Fibroblast of skin of left quadriceps (primary cell): ENCODE data around the gene SHISA9.
"Not testable (repeated sequence)": the region's sequence is repeated elsewhere in the genome, so short reads cannot be mapped to it uniquely, and the experiment has no call there.

ENCODE experiments used
- DNase-seq, 2 experiments: peaks; one replicate each; pipeline ENCODE4 v3.0.0-alpha.2; 2013; ENCODE audit warnings: low read depth in 2 of 2

SHISA9 gene

GRCh38 chr16:12901597-12902461 is at the start of gene SHISA9:
SHISA9 (plus strand) TSS chr16:12901598.
- no peak for DNase-seq

GRCh38 chr16:12853972-12854371 is 47.4 kb upstream of the SHISA9 start:
- no peak for DNase-seq

DNA sequence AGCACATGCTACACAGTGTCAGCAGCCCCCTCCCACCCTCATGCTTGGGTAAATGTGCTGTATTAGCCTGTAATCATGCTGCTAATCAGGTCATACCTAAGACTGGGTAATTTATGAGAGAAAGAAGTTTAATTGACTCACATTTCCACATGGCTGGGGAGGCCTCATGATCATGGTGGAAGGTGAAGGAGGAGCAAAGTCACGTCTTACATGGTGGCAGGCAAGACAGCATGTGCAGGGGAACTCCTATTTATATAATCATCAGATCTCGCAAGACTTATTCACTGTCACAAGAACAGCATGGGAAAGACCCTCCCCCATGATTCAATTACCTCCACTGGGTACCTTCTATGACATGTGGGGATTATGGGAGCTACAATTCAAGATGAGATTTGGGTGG is 44.0 kb upstream of the SHISA9 start:
- DNase-seq: not testable (repeated sequence)

GRCh38 chr16:12862327-12862726 is 39.1 kb upstream of the SHISA9 start:
- DNase-seq: no peak

- DNase-seq: no peak
These were observed 38.5 kb upstream of the SHISA9 start for GRCh38 chr16:12862941-12863340.

- DNase-seq: no peak
These were observed 34.3 kb upstream of the SHISA9 start for GRCh38 chr16:12866981-12867551.

DNA sequence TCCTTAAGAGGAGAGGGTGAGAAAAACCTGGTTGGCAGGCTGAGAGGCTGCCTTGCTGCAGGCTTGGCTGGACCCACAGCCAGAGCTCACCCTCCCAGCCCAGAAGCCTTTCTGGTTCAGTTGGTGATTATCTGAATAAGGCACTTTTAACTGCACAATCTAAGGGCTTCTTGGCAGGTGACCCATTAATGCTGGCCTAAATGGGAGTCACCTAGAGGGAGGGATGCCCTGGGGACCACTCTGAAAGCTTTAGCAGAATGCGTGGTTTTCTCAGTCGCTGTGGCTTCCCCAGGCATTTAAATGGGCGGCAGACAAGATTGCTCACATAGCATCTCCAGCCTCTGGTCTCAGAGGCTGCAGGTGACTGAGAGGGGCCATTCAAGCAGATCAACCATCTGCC is 33.2 kb upstream of the SHISA9 start:
- no peak for DNase-seq

DNA sequence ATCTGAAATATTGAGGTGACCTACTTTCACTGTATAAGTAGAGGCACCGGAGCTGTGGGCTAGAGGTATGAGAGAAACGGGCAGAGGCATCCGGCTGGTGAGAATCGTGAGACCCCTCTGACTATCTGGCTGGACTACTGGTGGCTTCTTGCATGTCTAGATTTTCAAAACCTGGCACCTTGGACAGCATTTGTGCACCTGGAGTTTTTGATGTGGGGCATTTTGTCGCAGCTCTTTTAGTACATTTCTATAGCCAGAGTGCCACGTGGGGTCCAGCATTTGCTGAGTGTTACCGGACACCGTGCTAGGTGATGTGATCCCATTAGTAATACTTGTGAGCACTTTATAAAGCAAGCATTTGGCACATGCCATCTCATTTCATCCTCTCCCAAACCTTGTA is 32.6 kb upstream of the SHISA9 start:
- no peak for DNase-seq

- DNase-seq: no peak
These were observed 31.5 kb upstream of the SHISA9 start for GRCh38 chr16:12869698-12870427.

GRCh38 chr16:12871784-12872183 is 29.6 kb upstream of the SHISA9 start:
- no peak for DNase-seq

DNA sequence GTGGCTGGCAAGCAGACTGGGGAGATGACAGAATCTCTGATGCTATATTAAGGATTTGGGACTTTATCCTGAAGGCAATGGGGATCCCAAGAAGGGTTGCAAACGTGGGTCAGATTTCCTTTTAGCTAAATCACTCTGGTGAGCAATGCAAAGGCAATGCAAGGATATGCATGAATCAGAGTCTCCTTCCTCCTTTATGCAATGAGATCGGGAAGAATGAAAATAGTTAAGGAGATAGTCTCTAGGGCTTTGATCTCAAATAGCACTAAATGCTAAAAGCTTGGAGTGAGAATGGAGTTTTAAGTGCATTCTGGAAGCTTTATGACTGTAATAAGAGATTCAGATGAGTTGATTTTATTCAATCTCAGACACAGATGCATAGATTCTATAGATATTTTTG is 27.2 kb upstream of the SHISA9 start:
- peak; percentile 70 to 75 for DNase-seq

DNA sequence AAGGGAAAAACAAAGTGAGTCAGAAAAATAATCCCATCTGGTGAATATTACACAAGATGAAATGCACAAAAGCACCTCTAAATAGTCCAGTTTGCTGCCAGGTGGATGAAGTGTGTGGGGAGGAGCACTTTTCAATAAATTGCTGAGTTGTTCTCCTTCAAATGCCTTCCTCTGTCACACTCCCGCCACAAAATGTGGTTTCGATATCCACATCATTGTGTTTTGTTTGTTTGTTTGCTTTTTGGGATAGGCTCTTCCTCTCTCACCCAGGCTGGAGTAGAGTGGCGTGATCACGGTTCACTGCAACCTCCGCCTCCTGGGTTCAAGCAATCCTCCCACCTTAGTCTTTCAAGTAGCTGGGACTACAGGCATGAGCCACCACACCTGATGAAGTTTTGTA is 24.6 kb upstream of the SHISA9 start:
- no peak for DNase-seq

GRCh38 chr16:12878973-12879372 is 22.4 kb upstream of the SHISA9 start:
- no peak for DNase-seq

DNA sequence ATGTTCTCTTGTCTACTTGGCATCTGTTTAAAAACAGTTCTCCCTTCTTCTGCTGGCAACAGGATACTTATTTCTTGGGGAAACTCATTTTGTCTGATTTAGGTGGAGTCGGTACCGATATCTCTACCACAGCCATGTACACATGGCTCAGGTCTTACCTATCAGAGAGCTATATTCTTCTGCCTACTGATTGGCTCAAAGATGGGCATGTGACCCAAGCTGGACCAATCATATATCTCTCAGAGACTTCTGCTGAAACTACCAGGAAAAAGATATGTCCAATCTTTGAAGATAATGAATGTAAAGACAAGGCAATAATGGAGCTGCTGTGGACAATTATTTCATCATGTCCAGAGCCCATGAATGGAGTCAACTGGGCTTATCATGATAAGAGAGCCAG is 21.6 kb upstream of the SHISA9 start:
- DNase-seq: no peak

GRCh38 chr16:12881182-12881581 is 20.2 kb upstream of the SHISA9 start:
- DNase-seq: no peak

DNA sequence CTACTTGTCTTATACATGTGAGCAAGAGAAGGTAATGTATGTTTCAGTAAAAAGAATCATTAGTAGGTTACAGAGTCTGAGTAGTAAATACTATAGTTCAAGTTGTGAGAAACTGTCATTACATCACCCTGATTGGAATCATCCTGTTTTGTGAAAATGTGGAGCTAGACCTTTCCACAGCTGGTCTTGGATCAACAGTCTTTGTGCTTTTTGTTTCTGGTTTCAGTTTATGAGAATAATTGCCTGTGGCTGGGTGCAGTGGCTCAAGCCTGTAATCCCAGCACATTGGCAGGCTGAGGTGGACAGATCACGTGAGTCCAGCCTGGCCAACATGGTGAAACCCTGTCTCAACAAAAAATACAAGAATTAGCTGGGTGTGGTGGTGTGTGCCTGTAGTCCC is 19.7 kb upstream of the SHISA9 start:
- DNase-seq: no peak

- DNase-seq: no peak
These were observed 15.7 kb upstream of the SHISA9 start for GRCh38 chr16:12885742-12886141.

GRCh38 chr16:12891836-12892235 is 9.6 kb upstream of the SHISA9 start:
- DNase-seq: no peak

DNA sequence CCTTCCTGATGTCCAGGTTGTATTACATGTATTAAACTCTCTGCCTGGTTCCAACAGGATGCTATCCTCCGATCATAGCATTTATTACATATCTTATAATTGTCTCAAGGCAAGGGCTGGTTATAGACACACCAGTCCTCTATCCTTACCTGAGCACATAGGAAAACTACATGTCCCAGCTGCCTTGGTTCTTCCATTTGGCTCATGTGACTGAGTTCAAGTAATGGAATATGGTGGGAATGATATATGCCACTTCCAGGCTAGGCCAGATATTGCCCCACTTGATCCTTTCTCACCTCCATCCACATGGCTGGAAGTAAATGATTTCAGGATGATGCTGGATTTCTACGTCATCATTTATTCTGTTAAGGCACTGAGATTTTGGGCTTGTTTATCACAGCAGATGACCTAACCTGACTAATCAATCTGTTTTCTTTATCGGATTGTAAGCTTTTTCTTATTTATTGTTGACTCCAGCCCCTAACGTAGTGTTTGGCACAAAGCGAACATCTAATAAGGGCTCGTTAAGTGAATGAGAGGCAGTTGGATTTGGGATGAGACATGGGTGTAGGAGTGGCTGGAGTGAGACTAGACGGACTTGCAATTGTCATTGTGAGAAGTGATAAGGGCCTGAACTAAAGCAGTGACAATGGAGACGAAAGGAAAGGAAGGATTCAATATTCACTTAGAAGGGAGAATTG is 8.2 kb upstream of the SHISA9 start:
- no peak for DNase-seq

GRCh38 chr16:12896562-12896961 is 4.8 kb upstream of the SHISA9 start:
- peak; percentile 8 to 11 for DNase-seq

DNA sequence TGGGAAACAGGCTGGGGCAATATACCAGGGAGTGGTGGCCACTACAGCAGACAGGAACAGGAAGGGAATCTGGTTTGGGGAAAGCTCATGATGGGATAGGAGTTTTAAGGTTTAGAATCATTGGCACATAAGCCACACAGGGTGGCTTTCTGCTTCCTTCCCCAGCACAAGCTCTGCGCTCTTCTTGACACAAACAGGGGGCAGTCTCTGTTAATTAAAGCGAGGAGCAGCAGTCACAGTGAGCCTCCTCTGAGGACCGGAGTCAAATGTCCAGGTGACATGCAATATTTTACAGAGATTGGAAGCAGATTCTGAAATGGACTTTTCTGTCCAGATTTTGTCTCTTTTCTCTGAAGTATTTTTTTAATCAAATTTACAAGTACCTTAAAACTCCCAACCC is 2.8 kb upstream of the SHISA9 start:
- DNase-seq: no peak

DNA sequence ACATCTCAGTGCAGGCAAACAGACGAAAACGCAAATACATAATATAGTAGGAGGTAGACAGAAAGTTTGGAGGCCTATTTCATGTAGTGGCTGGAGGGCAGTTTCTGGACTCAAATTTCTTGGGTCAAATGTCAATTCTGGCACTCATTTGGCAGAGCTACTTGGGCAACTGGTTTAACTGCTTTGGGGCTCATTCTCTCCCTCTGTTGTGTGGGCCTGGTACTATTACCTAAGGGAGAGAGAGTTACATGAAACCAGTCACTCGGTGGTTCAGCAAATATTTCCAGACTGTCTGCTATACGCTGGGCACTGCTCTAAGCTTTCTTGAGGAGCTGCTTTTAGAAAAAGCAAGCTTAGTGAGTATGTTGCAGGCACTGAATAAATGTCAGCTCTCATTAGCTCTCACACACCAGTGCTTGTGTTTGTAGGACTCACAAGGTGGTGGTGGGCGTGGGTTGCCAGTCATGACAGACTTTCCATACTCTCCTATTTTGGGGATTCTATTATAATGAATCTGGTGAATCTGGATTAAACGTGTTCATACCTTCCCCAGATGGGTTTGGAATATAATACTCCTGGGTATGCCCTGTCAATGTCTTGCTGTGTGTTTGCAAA is 1.8 kb upstream of the SHISA9 start:
- DNase-seq: no peak
